Right lobe of liver (tissue), 4 donors: ENCODE data around the gene CEP85L.

Experiments used
- CTCF ChIP-seq, 4 donors: fragments of 200-600 bp in 3 of 4; fragments of 450-650 bp in 1 of 4; IDR thresholded peaks; one replicate each; pipeline versions ENCODE4 v1.5.1 to v1.8.0; 2016 to 2022; ENCODE audit warnings: antibody characterized with exemption in 4 of 4, mild to moderate bottlenecking in 2 of 4
- POLR2A ChIP-seq: fragments of 450-650 bp; IDR thresholded peaks from one replicate; pipeline ENCODE4 v1.6.1; 2017; ENCODE audit warnings: antibody characterized with exemption, mild to moderate bottlenecking
- donor health status: DM: no; HTN: no; CAD: no.
- donor health status: DM: no; HTN: no; CAD: no.
- donor health status: DM: no; HTN: yes; CAD: no.

- no peak for TF ChIP-seq POLR2A
- TF ChIP-seq CTCF (IDR thresholded peaks at IDR 0.05), result no peak
Measured at GRCh38 chr6:118567974-118568373, 83.4 kb downstream of the CEP85L start.
